SK-MEL-5 (cell line): ENCODE measurements around the gene ACTL6B. TPM values are rescaled to one million over a fixed set of nuclear protein-coding genes. Genes with fewer than 3 reads are reported as not detected.

Experiments used
- DNase-seq: peaks from one replicate; pipeline ENCODE4 v3.0.0-alpha.2; 2016; ENCODE audit warnings: low read depth, low spot score
- in situ Hi-C: cut with HindIII; loops from 2 replicates; pipeline ENCODE4 v1.10.0; 2016; ENCODE audit warnings: low sequenced_read_pairs, high pct_unique_total_duplicates, low pct_unique_long_range_greater_than_20kb
- total RNA-seq: library from RNA; depleted of rRNA; stranded (reverse); fragments of >200 nt; shearing (Covaris generic); gene quantifications from 2 replicates; pipeline ENCODE4 v1.2.3, GENCODE V29; 2014

Gene ACTL6B
- total RNA-seq, 1 experiment from 2014 or later: not detected

- in situ Hi-C loops: no loop called here
- DNase-seq: no peak
Measured at GRCh38 chr7:100613412-100614175, 42.7 kb downstream of the ACTL6B start.

GRCh38 chr7:100612730-100613390 lies 43.4 kb downstream of the ACTL6B start:
- in situ Hi-C loops: no loop called here
- peak; percentile 37 for DNase-seq

GRCh38 chr7:100611983-100612729 lies 44.1 kb downstream of the ACTL6B start, which contains the start of gene MOSPD3:
Gene MOSPD3, plus strand, starts transcription at chr7:100612540. Its CDS starts 252 bp downstream, at chr7:100612792.
- DNase-seq: peak; percentile 100
- in situ Hi-C loops: no loop called here

- in situ Hi-C loops: no loop called here
Measured at GRCh38 chr7:100609958-100610357, 46.3 kb downstream of the ACTL6B start.

GRCh38 chr7:100607111-100607510 lies 49.1 kb downstream of the ACTL6B start:
- DNase-seq: no peak
- in situ Hi-C loops: no loop called here

More at GRCh38 chr7:100609958-100610357, 46.3 kb downstream of the ACTL6B start:
- no peak for DNase-seq

- no peak for DNase-seq
- in situ Hi-C loops: no loop called here
Measured at GRCh38 chr7:100606313-100606712, 49.9 kb downstream of the ACTL6B start.

- in situ Hi-C loops: no loop called here
- DNase-seq: no peak
Measured at GRCh38 chr7:100604976-100605911, 51.0 kb downstream of the ACTL6B start.

GRCh38 chr7:100604028-100604975 lies 51.9 kb downstream of the ACTL6B start:
- in situ Hi-C loops: no loop called here
- DNase-seq: peak; percentile 70

- in situ Hi-C loops: no loop called here
- DNase-seq: no peak
Measured at GRCh38 chr7:100603726-100604027, 52.6 kb downstream of the ACTL6B start.

GRCh38 chr7:100602889-100603725 lies 53.1 kb downstream of the ACTL6B start:
- in situ Hi-C loops: no loop called here
- no peak for DNase-seq

- in situ Hi-C loops: no loop called here
- no peak for DNase-seq
Measured at GRCh38 chr7:100600730-100601038, 55.6 kb downstream of the ACTL6B start.

- DNase-seq: peak; percentile 37
- in situ Hi-C loops: no loop called here
Measured at GRCh38 chr7:100599911-100600729, 56.1 kb downstream of the ACTL6B start.

GRCh38 chr7:100598425-100598824 lies 57.8 kb downstream of the ACTL6B start:
- DNase-seq: no peak

GRCh38 chr7:100595188-100595587 lies 61.1 kb downstream of the ACTL6B start:
- DNase-seq: no peak
- in situ Hi-C loops: no loop called here

More at GRCh38 chr7:100598425-100598824, 57.8 kb downstream of the ACTL6B start:
- in situ Hi-C loops: no loop called here
